K562 (cell line): ENCODE measurements around the gene RERE.

Experiments
- CAMTA2 ChIP-seq: fragments of 250-450 bp; sonication (Bioruptor Pico); conservative IDR thresholded peaks from 2 replicates; pipeline ENCODE4 v1.5.1; 2022
- CTCF ChIP-seq, 3 experiments: IDR thresholded peaks in 2 of 3; conservative IDR thresholded peaks in 1 of 3; 2 replicates each; pipeline ENCODE4 v1.5.1; 2011 to 2012; ENCODE audit warnings: low read length in 3 of 3, mild to moderate bottlenecking in 3 of 3, control low read depth in 2 of 3, improper control_type of control experiment in 1 of 3, inconsistent platforms in 1 of 3, low read depth in 1 of 3, mixed read lengths in 1 of 3, moderate library complexity in 1 of 3; ENCODE audit not compliant: insufficient read depth in 2 of 3
- EP400 ChIP-seq: fragments of 450-650 bp; IDR thresholded peaks from 2 replicates; pipeline ENCODE4 v1.6.1; 2017; ENCODE audit warnings: antibody characterized with exemption, mild to moderate bottlenecking, moderate library complexity
- SREBF2 ChIP-seq: sonication (generic); formaldehyde crosslinking; IDR thresholded peaks from 2 replicates; pipeline ENCODE4 v1.4.0; 2020; ENCODE audit warnings: mild to moderate bottlenecking, missing genetic modification reagents
- TFAP4 ChIP-seq: sonication (generic); formaldehyde crosslinking; IDR thresholded peaks from 2 replicates; pipeline ENCODE4 v1.8.0; 2022; ENCODE audit warnings: missing genetic modification reagents, mild to moderate bottlenecking, moderate library complexity, borderline replicate concordance
- ZC3H4 ChIP-seq: sonication (generic); formaldehyde crosslinking; IDR thresholded peaks from 2 replicates; pipeline ENCODE4 v1.9.0; 2021; ENCODE audit warnings: missing genetic modification reagents, borderline replicate concordance

GRCh38 chr1:8780405-8780804, 37.0 kb downstream of the RERE start:
- TF ChIP-seq CAMTA2 (CRISPR knock-in tag) (no peak), EP400 (no peak), SREBF2 (CRISPR knock-in tag) (no peak), ZC3H4 (CRISPR knock-in tag) (no peak), TFAP4 (CRISPR knock-in tag) (no peak), CTCF (IDR thresholded peaks at IDR 0.05 in 2 of 3, conservative IDR thresholded peaks at IDR 0.05 in 1 of 3; ENCODE audit: insufficient read depth in 2 of 3, low read depth in 1 of 3, low read length in 3 of 3) (no peak)
